Measurements from ENCODE around the gene FMNL1. TPM values are rescaled to one million over a fixed set of nuclear protein-coding genes. Genes with fewer than 3 reads are reported as not detected.

Gene FMNL1
- total RNA-seq = 3.4 and 7.3 TPM in 2 replicates

GRCh38 chr17:45221081-45222013 is at the start of gene FMNL1:
Gene FMNL1 (plus strand): TSS chr17:45221885. CDS start chr17:45222125, 240 bp downstream.

GRCh38 chr17:45261577-45262515 is 40.2 kb downstream of the FMNL1 start, which contains the start of gene SPATA32:
Gene SPATA32 (minus strand): TSS chr17:45262094. CDS start chr17:45262016, 78 bp downstream.

Other genes starting within 250 kb of the FMNL1 start
- gene DCAKD, start 170.3 kb upstream of the FMNL1 start, total RNA-seq = 33.2 and 80.1 TPM in 2 replicates
- 64.9 and 152 TPM in 2 replicates for gene NMT1, start 160.6 kb upstream of the FMNL1 start, total RNA-seq
- gene PLCD3, start 89.4 kb upstream of the FMNL1 start, total RNA-seq = 43.4 and 185 TPM in 2 replicates
- 4.6 and 5.5 TPM in 2 replicates for gene ACBD4, start 86.2 kb upstream of the FMNL1 start, total RNA-seq
- 11.6 and 19.9 TPM in 2 replicates for gene HEXIM1, start 73.4 kb upstream of the FMNL1 start, total RNA-seq
- gene HEXIM2, start 60.0 kb upstream of the FMNL1 start, total RNA-seq = 3.4 TPM in 2 replicates
- 0.07 TPM in 1 of 2 replicates, not detected in the other for gene SPATA32, start 40.2 kb downstream of the FMNL1 start, total RNA-seq
- gene MAP3K14, start 95.1 kb downstream of the FMNL1 start, total RNA-seq = 1.4 and 4.1 TPM in 2 replicates
- gene ARHGAP27, start 211.0 kb downstream of the FMNL1 start, total RNA-seq = 28.0 and 46.8 TPM in 2 replicates

Measured in nasal cavity respiratory epithelium epithelial cell of viscerocranial mucosa (primary cell).